ENCODE measurements around the gene NCF2.

The NCF2 gene

DNA sequence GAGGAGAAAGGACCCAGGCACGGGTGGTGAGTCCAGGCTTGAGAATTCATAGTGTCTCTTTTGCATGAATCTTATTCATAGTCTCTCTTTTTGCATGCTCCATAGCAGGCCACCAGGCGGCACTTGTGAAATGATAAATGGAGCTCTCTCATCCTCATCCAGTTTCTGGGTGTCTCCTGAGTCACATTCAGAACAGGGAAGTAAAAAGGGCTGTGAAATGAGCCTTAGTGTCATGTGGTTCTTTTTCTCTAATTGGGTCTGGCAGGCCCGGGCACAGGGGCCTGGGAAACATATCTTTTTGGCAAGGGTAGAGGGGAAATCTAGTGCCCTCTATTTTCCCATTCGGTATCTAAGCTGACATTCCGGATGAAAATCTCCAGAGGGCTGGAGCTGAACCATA, 19.1 kb upstream of the NCF2 start:
- H3K27me3 ChIP-seq = no peaks in the 10 kb centered on the region
- H3K4me3 ChIP-seq = peak overlapping the region; percentile 14 to 28
- peaks cover 0 to 39% (median 23%) of the 10 kb centered on the region in 4 donors for H3K4me1 ChIP-seq
- TF ChIP-seq, protein P1, sequence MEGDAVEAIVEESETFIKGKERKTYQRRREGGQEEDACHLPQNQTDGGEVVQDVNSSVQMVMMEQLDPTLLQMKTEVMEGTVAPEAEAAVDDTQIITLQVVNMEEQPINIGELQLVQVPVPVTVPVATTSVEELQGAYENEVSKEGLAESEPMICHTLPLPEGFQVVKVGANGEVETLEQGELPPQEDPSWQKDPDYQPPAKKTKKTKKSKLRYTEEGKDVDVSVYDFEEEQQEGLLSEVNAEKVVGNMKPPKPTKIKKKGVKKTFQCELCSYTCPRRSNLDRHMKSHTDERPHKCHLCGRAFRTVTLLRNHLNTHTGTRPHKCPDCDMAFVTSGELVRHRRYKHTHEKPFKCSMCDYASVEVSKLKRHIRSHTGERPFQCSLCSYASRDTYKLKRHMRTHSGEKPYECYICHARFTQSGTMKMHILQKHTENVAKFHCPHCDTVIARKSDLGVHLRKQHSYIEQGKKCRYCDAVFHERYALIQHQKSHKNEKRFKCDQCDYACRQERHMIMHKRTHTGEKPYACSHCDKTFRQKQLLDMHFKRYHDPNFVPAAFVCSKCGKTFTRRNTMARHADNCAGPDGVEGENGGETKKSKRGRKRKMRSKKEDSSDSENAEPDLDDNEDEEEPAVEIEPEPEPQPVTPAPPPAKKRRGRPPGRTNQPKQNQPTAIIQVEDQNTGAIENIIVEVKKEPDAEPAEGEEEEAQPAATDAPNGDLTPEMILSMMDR (IDR thresholded peaks at IDR 0.05) = peak; percentile 69 to 72
- peak overlapping the region; percentile 78 to 83 for H3K27ac ChIP-seq
- H3K36me3 ChIP-seq = no peaks in the 10 kb centered on the region
- DNase-seq = peak; percentile 82 to 91
- intact Hi-C loops (cut with DNase I; ENCODE audit: low total_unique reads) = no loop called here
- no peaks in the 10 kb centered on the region for H3K9me3 ChIP-seq

GRCh38 chr1:183607322-183607980, 17.2 kb upstream of the NCF2 start:
- Histone ChIP-seq H3K4me1 (peaks cover 0 to 39% (median 23%) of the 10 kb centered on the region in 4 donors), H3K4me3 (no peak overlapping the region), H3K36me3 (no peaks in the 10 kb centered on the region), H3K27me3 (no peaks in the 10 kb centered on the region), H3K9me3 (no peaks in the 10 kb centered on the region), H3K27ac (peak overlapping the region in 1 of 2 donors; percentile 83)
- no peak for DNase-seq
- TF ChIP-seq, protein P1 (IDR thresholded peaks at IDR 0.05) = no peak
- intact Hi-C loops (cut with DNase I; ENCODE audit: low total_unique reads) = no loop called here

DNA sequence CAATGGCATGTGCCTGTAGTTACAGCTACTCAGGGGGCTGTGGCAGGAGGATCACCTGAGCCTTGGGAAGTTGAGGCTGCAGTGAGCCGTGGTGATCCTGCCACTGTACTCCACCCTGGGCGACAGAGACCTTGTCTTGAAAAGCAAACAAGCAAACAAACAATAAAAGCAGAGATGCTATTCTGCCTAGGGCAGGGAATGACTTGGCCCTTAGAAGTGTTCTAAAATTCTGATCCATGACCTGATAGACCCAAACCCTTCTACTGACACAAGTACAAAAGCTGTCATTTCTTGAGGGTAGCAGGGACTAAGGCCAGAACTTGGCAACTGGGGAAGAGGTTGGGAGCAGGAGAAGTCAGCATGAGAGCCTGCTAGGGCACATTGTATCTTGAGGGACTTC, 15.6 kb upstream of the NCF2 start:
- Histone ChIP-seq H3K27ac (no peak overlapping the region), H3K4me3 (no peak overlapping the region), H3K9me3 (no peaks in the 10 kb centered on the region), H3K4me1 (peaks cover 0 to 39% (median 23%) of the 10 kb centered on the region in 4 donors), H3K27me3 (no peaks in the 10 kb centered on the region), H3K36me3 (no peaks in the 10 kb centered on the region)
- TF ChIP-seq, protein P1 (IDR thresholded peaks at IDR 0.05) = no peak
- intact Hi-C loops (cut with DNase I; ENCODE audit: low total_unique reads) = no loop called here
- no peak for DNase-seq

DNA sequence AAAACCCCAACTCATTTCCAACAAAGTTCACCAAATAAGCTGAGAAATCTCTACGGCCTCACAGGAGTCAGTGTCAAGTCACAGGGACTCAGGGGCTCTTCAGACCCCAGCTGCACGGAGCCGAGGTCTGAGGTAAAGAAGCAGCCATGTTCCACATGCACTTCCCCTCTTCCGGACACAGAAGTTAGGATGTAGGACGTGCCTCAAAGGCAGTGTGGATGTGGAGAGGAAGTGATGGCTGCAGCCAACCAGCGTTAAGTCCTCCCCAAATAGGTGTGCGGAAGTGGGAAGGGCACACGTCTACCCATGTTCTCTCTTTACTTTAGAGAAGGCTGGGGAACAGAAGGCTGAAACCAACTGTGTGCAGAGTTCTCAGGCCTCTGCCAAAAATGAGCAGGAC, 14.6 kb upstream of the NCF2 start:
- Histone ChIP-seq H3K27ac (no peak overlapping the region), H3K4me1 (peaks cover 0 to 28% (median 15%) of the 10 kb centered on the region in 4 donors), H3K36me3 (no peaks in the 10 kb centered on the region), H3K9me3 (no peaks in the 10 kb centered on the region), H3K4me3 (no peak overlapping the region), H3K27me3 (no peaks in the 10 kb centered on the region)
- intact Hi-C loops (cut with DNase I; ENCODE audit: low total_unique reads) = no loop called here
- DNase-seq = no peak
- TF ChIP-seq, protein P1 (IDR thresholded peaks at IDR 0.05) = no peak

GRCh38 chr1:183604038-183604808, 14.0 kb upstream of the NCF2 start:
- DNase-seq = no peak
- no peak overlapping the region for H3K4me3 ChIP-seq
- H3K27ac ChIP-seq = no peak overlapping the region

More at GRCh38 chr1:183604038-183604808, 14.0 kb upstream of the NCF2 start:
- intact Hi-C loops (cut with DNase I; ENCODE audit: low total_unique reads) = no loop called here
- Histone ChIP-seq H3K36me3 (no peaks in the 10 kb centered on the region), H3K9me3 (no peaks in the 10 kb centered on the region), H3K4me1 (peaks cover 0 to 22% (median 11%) of the 10 kb centered on the region in 4 donors), H3K27me3 (no peaks in the 10 kb centered on the region)
- TF ChIP-seq, protein P1 (IDR thresholded peaks at IDR 0.05) = no peak

Data from tibial artery (tissue), 4 donors.